Breast epithelium (tissue), 4 donors: ENCODE results near the gene MYO1G. TPM values are rescaled to one million over a fixed set of nuclear protein-coding genes. Genes with fewer than 3 reads are reported as not detected.

Experiments used
- DNase-seq, 2 donors: peaks; one replicate each; pipeline ENCODE4 v3.0.0-alpha.2; 2019; ENCODE audit warnings: low spot score in 2 of 2
- H3K27ac ChIP-seq, 2 donors: fragments of 200-600 bp; sonication (generic) in 1 of 2; one replicate each; pipeline ENCODE4 v1.5.1; 2016 to 2019; ENCODE audit warnings: mild to moderate bottlenecking in 1 of 2
- H3K27me3 ChIP-seq, 2 donors: fragments of 200-600 bp; sonication (generic) in 1 of 2; one replicate each; pipeline versions ENCODE4 v1.5.1 to v1.6.0; 2017 to 2019; ENCODE audit warnings: control low read depth in 1 of 2, mild to moderate bottlenecking in 1 of 2
- H3K36me3 ChIP-seq: fragments of 200-600 bp; one replicate; pipeline ENCODE4 v1.5.1; 2019
- H3K4me1 ChIP-seq, 2 donors: fragments of 200-600 bp; sonication (generic); one replicate each; pipeline ENCODE4 v1.5.1; 2016 to 2019; ENCODE audit warnings: control low read depth in 1 of 2
- H3K4me3 ChIP-seq, 3 donors: fragments of 200-600 bp; sonication (generic); 1 replicate in 2 of 3; 2 replicates in 1 of 3; pipeline ENCODE4 v1.5.1; 2016 to 2019; ENCODE audit warnings: mild to moderate bottlenecking in 3 of 3, moderate library complexity in 2 of 3
- H3K9me3 ChIP-seq, 2 donors: fragments of 200-600 bp; sonication (generic) in 1 of 2; one replicate each; pipeline ENCODE4 v1.5.1; 2016 to 2019; ENCODE audit warnings: control low read depth in 1 of 2
- CTCF ChIP-seq, 3 donors: fragments of 450-650 bp; IDR thresholded peaks; one replicate each; pipeline ENCODE4 v1.5.1; 2016 to 2017; ENCODE audit warnings: antibody characterized with exemption in 3 of 3, mild to moderate bottlenecking in 3 of 3, moderate library complexity in 3 of 3
- POLR2A ChIP-seq: fragments of 450-650 bp; IDR thresholded peaks from one replicate; pipeline ENCODE4 v1.6.1; 2016; ENCODE audit warnings: antibody characterized with exemption, mild to moderate bottlenecking, moderate library complexity
- POLR2AphosphoS5 ChIP-seq, 3 donors: sonication (generic); formaldehyde crosslinking; IDR thresholded peaks; one replicate each; pipeline ENCODE4 v1.6.1; 2017; ENCODE audit warnings: antibody characterized with exemption in 3 of 3
- intact Hi-C: fragments of 100-400 bp; cut with DNase I; formaldehyde crosslinking; loops from one replicate; pipeline ENCODE4 v1.15.1; 2023; ENCODE audit warnings: low total_unique reads
- total RNA-seq, 3 donors: library from RNA; depleted of rRNA; stranded (reverse); fragments of >200 nt; gene quantifications; one replicate each; pipeline ENCODE4 v1.1.0, GENCODE V29; 2016

MYO1G gene
- total RNA-seq, 3 donors from 2014 or later = 2.0 to 2.9 (median 2.2) TPM

- TF ChIP-seq CTCF (IDR thresholded peaks at IDR 0.05) (no peak), POLR2AphosphoS5 (IDR thresholded peaks at IDR 0.05) (no peak), POLR2A (no peak)
- intact Hi-C loops = no loop called here
- H3K27ac ChIP-seq = no peak overlapping the region
- no peaks in the 10 kb centered on the region for H3K9me3 ChIP-seq
- H3K4me3 ChIP-seq = no peak overlapping the region
- H3K36me3 ChIP-seq = no peaks in the 10 kb centered on the region
- no peak for DNase-seq
- H3K27me3 ChIP-seq = no peaks in the 10 kb centered on the region
- no peaks in the 10 kb centered on the region for H3K4me1 ChIP-seq
These were observed 38.4 kb upstream of the MYO1G start for GRCh38 chr7:45017253-45017652.

DNA sequence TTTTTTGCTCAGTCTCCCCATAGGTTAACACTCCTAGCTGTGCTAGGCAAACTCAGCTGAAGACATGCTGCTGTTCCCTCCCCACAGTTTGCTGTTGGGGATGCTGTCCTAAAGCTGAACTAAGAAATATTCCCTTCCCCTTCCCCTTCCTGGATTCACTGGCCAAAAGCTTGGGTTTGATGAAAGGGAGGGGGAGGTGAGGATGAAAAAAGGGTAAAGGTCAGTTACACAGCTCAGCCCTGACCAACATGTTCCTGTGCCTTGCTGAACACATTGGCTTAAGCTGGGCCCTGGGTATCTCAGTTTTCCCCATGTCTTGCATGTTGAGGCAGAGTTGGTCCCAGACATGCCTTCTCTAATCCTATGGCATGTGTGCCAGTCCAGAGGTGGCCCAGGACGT lies 36.5 kb upstream of the MYO1G start:
- Histone ChIP-seq H3K4me1 (no peaks in the 10 kb centered on the region), H3K9me3 (no peaks in the 10 kb centered on the region), H3K27ac (no peak overlapping the region), H3K4me3 (no peak overlapping the region), H3K27me3 (no peaks in the 10 kb centered on the region), H3K36me3 (no peaks in the 10 kb centered on the region)
- TF ChIP-seq CTCF (IDR thresholded peaks at IDR 0.05) = no peak
- no peak for TF ChIP-seq POLR2A
- no peak for TF ChIP-seq POLR2AphosphoS5 (IDR thresholded peaks at IDR 0.05)
- DNase-seq = no peak
- intact Hi-C loops = no loop called here

GRCh38 chr7:45013465-45013967 lies 34.7 kb upstream of the MYO1G start:
- DNase-seq = no peak
- TF ChIP-seq CTCF (IDR thresholded peaks at IDR 0.05) (no peak), POLR2AphosphoS5 (IDR thresholded peaks at IDR 0.05) (no peak), POLR2A (no peak)
- Histone ChIP-seq H3K27ac (no peak overlapping the region), H3K4me3 (no peak overlapping the region), H3K4me1 (no peaks in the 10 kb centered on the region), H3K27me3 (no peaks in the 10 kb centered on the region), H3K36me3 (no peaks in the 10 kb centered on the region), H3K9me3 (no peaks in the 10 kb centered on the region)
- intact Hi-C loops = no loop called here

- H3K27me3 ChIP-seq = no peaks in the 10 kb centered on the region
- TF ChIP-seq CTCF (IDR thresholded peaks at IDR 0.05) (no peak), POLR2AphosphoS5 (IDR thresholded peaks at IDR 0.05) (no peak), POLR2A (no peak)
- no peak overlapping the region for H3K4me3 ChIP-seq
- H3K4me1 ChIP-seq = no peaks in the 10 kb centered on the region
- H3K36me3 ChIP-seq = no peaks in the 10 kb centered on the region
- H3K9me3 ChIP-seq = no peaks in the 10 kb centered on the region
- DNase-seq = no peak
- intact Hi-C loops = no loop called here
- H3K27ac ChIP-seq = no peak overlapping the region
These were observed 28.9 kb upstream of the MYO1G start for GRCh38 chr7:45007571-45008328.

- no peak for DNase-seq
- Histone ChIP-seq H3K27me3 (no peaks in the 10 kb centered on the region), H3K36me3 (no peaks in the 10 kb centered on the region), H3K9me3 (no peaks in the 10 kb centered on the region), H3K27ac (no peak overlapping the region), H3K4me1 (peaks cover 0 to 3% of the 10 kb centered on the region in 2 donors), H3K4me3 (no peak overlapping the region)
- intact Hi-C loops = no loop called here
- no peak for TF ChIP-seq POLR2A
- no peak for TF ChIP-seq CTCF (IDR thresholded peaks at IDR 0.05)
- TF ChIP-seq POLR2AphosphoS5 (IDR thresholded peaks at IDR 0.05) = no peak
These were observed 28.3 kb upstream of the MYO1G start for GRCh38 chr7:45007106-45007505.
